GM19467 (cell line): ENCODE results near the gene DUOX1.

Experiments
- ATAC-seq: cut with Tn5 transposase; IDR thresholded peaks from one replicate; pipeline ENCODE4 v1.9.1; 2021; ENCODE audit warnings: mild to moderate bottlenecking, moderate library complexity; ENCODE audit not compliant: unreplicated experiment

The DUOX1 gene

GRCh38 chr15:45166834-45167630, 37.2 kb downstream of the DUOX1 start:
- ATAC-seq = peak; percentile 92

- no peak for ATAC-seq
Measured at GRCh38 chr15:45167631-45168205, 37.9 kb downstream of the DUOX1 start.

- ATAC-seq = no peak
Measured at GRCh38 chr15:45168286-45168685, 38.5 kb downstream of the DUOX1 start.

- ATAC-seq = no peak
Measured at GRCh38 chr15:45168751-45169551, 39.2 kb downstream of the DUOX1 start.

- no peak for ATAC-seq
Measured at GRCh38 chr15:45169608-45170480, 40.0 kb downstream of the DUOX1 start.

GRCh38 chr15:45171912-45172311, 42.1 kb downstream of the DUOX1 start:
- no peak for ATAC-seq

GRCh38 chr15:45174069-45174468, 44.3 kb downstream of the DUOX1 start:
- no peak for ATAC-seq

GRCh38 chr15:45174577-45174976, 44.8 kb downstream of the DUOX1 start:
- no peak for ATAC-seq

GRCh38 chr15:45177285-45177684, 47.5 kb downstream of the DUOX1 start:
- ATAC-seq = no peak

- ATAC-seq = no peak
Measured at GRCh38 chr15:45179221-45179985, 49.6 kb downstream of the DUOX1 start.

- ATAC-seq = no peak
Measured at GRCh38 chr15:45180201-45180600, 50.4 kb downstream of the DUOX1 start.

- ATAC-seq = no peak
Measured at GRCh38 chr15:45180648-45181436, 51.0 kb downstream of the DUOX1 start.

GRCh38 chr15:45181491-45182285, 51.9 kb downstream of the DUOX1 start:
- ATAC-seq = no peak

GRCh38 chr15:45182996-45183395, 53.2 kb downstream of the DUOX1 start:
- ATAC-seq = no peak

- no peak for ATAC-seq
Measured at GRCh38 chr15:45183511-45183910, 53.7 kb downstream of the DUOX1 start.

- no peak for ATAC-seq
Measured at GRCh38 chr15:45184562-45185041, 54.8 kb downstream of the DUOX1 start.

- no peak for ATAC-seq
Measured at GRCh38 chr15:45185069-45185779, 55.4 kb downstream of the DUOX1 start.
